Fibroblast of lung (primary cell): ENCODE results near the gene ZBTB12.

Experiments
- EZH2 ChIP-seq: IDR thresholded peaks from 2 replicates; pipeline ENCODE4 v1.5.1; 2012; ENCODE audit warnings: low read length, control low read depth, mild to moderate bottlenecking; ENCODE audit errors: missing control alignments
- TF ChIP-seq, protein P1 (sequence below), 2 donors: IDR thresholded peaks in 1 of 2; conservative IDR thresholded peaks in 1 of 2; 1 replicate in 1 of 2; 2 replicates in 1 of 2; pipeline ENCODE4 v1.5.1; 2011 to 2012; ENCODE audit warnings: low read length in 2 of 2, control low read depth in 1 of 2, inconsistent platforms in 1 of 2, low read depth in 1 of 2, mild to moderate bottlenecking in 1 of 2

DNA sequence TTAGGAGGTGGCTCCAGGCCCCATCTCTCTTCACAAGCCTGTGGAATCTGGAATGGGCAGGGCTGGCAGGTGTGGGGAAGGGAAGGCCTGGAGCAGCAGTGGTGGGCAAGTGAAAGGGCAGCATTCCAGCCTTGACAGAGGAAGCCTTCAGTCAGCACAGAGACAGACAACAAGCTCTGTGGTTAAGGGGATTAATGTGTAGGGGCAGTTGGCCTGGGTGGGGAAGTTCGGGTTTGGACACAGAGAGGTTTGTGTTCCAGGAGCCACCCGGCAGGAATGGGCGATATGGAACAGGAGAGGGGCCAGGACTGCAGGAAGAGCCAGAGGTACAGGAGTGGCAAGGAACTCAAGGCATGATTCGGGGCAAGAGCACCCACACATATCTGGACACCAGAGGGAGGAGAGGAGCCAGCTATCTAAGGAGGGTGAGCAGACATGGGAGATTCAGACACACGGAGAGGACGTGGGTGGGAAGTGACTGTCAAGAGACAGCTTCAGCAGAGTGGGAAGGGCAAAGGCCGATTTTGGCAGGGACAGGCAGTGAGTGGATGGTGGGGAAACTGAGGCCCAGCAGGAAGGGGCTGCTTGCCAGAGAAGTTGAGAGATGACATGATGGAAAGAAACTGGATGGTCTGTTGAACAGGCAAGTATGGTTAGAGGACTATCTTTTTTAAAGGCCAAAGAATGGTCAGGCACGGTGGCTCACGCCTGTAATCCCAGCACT, 20.6 kb downstream of the ZBTB12 start:
- TF ChIP-seq, protein P1, sequence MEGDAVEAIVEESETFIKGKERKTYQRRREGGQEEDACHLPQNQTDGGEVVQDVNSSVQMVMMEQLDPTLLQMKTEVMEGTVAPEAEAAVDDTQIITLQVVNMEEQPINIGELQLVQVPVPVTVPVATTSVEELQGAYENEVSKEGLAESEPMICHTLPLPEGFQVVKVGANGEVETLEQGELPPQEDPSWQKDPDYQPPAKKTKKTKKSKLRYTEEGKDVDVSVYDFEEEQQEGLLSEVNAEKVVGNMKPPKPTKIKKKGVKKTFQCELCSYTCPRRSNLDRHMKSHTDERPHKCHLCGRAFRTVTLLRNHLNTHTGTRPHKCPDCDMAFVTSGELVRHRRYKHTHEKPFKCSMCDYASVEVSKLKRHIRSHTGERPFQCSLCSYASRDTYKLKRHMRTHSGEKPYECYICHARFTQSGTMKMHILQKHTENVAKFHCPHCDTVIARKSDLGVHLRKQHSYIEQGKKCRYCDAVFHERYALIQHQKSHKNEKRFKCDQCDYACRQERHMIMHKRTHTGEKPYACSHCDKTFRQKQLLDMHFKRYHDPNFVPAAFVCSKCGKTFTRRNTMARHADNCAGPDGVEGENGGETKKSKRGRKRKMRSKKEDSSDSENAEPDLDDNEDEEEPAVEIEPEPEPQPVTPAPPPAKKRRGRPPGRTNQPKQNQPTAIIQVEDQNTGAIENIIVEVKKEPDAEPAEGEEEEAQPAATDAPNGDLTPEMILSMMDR (conservative IDR thresholded peaks at IDR 0.05 in 1 of 2, IDR thresholded peaks at IDR 0.05 in 1 of 2; ENCODE audit: low read depth in 1 of 2, low read length in 2 of 2): no peak
- no peak for TF ChIP-seq EZH2
